Retina (tissue), 1 donor: ENCODE data around the gene ULBP1.
"Not testable (repeated sequence)": the region's sequence is repeated elsewhere in the genome, so short reads cannot be mapped to it uniquely, and the experiment has no call there.

Experiments
- DNase-seq: peaks from one replicate; pipeline ENCODE4 v3.0.0-alpha.2; 2016

ULBP1 gene

DNA sequence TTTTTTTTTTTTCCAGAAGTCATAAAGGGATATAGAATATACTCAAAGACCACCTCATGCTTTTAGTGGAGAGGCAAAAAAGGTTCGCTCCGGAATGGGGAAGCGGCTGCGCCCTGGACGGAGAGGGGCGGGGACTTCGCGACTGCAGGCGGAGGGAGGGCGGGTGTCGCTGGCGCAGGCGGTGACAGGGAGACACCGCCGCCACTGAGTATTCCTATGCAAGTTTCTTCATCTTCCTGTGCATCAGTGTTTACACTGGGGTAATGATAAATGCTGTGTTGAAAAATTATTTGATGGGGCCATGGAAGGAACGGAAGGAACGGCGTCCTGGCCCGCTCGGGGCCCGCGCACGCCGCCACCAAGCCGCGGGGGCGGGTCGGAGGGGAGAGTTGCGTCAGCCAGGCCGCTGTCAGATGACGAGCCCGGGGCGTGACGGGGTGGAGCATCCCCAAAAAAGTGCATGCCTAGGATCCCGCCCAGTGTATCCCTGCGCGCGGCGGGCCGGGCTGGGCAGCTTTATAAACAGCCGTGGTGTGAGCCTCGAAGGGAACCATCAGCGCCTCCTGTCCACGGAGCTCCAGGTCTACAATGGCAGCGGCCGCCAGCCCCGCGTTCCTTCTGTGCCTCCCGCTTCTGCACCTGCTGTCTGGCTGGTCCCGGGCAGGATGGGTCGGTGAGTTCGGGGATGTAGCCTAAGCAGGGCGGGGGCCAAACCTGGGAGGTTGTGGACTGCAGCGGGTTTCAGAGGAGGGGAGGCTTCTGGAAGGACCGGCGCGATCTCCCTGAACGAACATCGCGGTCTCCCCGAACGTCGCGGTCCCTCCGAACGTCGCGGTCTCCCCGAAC lies at the start of gene ULBP1:
Gene ULBP1, plus strand, starts transcription at position 482 of the 846 bp plus-strand sequence. Its CDS starts 107 bp downstream, at position 589.
- DNase-seq = peak; percentile 90

GRCh38 chr6:149915970-149916865 lies 47.5 kb upstream of the ULBP1 start:
- DNase-seq = no peak

DNA sequence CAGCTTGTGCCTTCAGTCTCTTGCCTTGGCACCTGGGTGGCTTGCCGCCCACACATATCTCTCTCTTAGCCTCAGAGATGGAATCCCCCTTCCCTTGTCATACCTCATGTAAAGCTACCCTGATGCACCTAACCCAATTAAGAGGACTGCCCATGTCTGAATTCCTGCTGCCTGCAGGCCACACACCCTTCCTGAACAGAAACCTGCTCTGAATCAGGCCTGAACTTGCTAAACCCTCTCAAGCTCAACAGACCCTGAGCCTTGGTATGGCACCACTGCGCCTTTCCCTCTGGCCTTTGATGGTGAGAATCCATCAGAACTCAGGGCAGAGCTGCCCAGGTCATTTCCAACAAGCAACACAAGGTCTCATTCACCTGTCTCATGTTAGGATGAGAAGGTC lies 46.1 kb upstream of the ULBP1 start:
- DNase-seq = no peak

- DNase-seq = no peak
These were observed 45.4 kb upstream of the ULBP1 start for GRCh38 chr6:149918151-149918905.

DNA sequence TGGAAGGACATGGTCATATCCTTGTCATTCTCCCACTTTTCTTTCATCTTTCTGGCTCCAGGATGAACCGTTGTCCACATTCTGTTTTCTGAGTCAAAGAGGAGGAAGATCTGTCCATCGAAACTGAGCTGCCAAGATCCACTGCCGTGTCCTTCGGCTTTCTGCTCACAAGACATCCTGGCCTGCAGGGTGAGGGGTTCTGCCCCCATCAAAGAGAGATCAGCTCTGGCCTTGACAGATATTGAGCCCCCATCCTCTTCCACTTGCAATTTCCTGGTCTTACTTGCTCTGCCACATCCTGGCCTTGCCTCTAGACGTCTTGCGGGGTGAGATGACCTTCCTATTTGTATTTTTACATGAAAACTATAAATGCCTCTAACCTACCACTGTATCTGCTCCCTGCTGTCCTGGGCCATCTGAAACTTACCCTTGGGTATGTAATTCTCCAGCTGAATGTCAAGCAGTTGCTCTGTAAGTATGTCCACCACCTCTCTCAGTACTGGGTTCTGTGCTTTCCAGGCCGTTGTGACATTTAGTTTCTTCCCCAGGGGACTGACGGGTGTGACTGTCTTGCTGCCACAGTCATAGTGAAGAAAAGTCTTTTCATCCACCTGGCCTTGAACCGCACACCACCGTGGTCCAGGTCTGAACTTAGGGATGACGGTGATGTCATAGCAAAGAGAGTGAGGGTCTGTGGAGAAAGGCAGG lies 44.5 kb upstream of the ULBP1 start:
- not testable (repeated sequence) for DNase-seq

DNA sequence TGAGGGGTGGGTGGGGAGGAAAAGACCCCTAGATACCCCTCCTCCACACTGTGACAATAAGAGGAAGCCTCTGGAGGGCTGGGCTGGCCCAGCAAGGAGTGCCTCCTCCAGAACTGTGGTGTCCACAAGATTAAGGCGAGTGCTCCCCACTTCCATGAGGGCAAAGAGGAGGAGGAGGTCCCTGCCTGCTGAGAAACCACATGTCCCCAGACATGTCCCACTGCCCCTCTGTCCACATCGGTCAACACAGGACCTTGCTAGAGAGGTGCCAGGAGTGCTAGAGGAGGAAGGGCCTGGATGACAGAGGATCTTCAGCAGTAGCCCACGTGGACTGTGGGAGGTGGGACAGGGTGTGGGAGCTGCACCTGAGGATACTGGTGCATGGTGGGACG lies 43.9 kb upstream of the ULBP1 start:
- no peak for DNase-seq

- DNase-seq = no peak
These were observed 42.4 kb upstream of the ULBP1 start for GRCh38 chr6:149921361-149921760.

- DNase-seq = not testable (repeated sequence)
These were observed 41.7 kb upstream of the ULBP1 start for GRCh38 chr6:149922091-149922490.

GRCh38 chr6:149922642-149923326 lies 41.0 kb upstream of the ULBP1 start, which contains the start of gene RAET1G:
Gene RAET1G (minus strand): TSS chr6:149923121. CDS start chr6:149923010, 111 bp downstream.
- DNase-seq = peak; percentile 87

- DNase-seq = no peak
These were observed 40.3 kb upstream of the ULBP1 start for GRCh38 chr6:149923327-149923986.

DNA sequence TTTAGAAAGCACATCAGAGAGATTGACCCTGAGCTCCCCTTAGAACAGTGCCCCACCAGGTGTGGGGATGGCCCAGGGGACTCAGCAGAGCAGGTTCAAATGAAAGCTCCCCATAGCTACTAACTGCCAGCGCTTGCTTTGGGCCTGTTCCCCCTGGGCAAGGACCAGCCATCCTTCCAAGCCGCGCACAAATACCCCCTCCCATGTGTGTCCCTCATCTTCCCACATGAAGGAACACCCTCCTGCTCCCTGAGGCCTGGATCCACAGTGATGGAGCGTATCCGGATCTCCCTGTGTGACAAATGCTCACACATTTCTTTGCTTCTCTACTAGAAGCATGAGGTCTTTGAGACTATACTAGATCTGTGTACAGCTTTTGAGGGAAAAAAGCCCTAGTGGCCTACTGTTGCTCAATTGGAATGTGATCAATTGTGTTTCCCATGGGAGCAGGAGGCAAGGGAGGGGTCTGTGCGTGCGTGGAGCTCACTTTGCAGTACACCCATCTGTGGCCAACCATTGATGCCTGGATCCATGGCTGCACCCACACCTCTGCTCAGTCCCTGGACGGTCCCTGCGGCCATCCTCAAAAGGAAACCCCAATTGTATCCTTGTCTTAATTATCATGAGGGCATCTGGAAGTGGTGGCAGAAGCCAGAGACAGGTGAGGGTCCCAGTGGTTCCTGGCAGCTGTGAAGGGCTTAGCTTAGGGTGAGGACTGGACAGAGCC lies 39.4 kb upstream of the ULBP1 start:
- DNase-seq = no peak

DNA sequence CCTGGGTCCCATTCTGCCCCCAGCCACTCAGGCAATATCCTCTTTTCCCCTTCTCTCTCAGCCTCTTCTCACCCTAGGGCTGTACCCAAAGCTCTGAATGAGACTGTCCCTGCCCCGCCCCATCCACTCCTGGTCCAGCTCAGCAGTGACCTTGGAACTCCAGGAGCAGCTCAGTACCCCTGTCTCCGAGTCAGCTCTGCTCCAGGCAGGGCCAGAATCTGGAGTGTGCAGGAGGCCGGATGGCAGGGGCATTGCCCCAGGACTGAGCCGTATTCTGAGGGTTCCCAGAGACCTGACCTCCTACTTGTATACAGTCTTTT lies 38.9 kb upstream of the ULBP1 start:
- no peak for DNase-seq

GRCh38 chr6:149925253-149925973 lies 38.3 kb upstream of the ULBP1 start:
- peak; percentile 65 for DNase-seq

DNA sequence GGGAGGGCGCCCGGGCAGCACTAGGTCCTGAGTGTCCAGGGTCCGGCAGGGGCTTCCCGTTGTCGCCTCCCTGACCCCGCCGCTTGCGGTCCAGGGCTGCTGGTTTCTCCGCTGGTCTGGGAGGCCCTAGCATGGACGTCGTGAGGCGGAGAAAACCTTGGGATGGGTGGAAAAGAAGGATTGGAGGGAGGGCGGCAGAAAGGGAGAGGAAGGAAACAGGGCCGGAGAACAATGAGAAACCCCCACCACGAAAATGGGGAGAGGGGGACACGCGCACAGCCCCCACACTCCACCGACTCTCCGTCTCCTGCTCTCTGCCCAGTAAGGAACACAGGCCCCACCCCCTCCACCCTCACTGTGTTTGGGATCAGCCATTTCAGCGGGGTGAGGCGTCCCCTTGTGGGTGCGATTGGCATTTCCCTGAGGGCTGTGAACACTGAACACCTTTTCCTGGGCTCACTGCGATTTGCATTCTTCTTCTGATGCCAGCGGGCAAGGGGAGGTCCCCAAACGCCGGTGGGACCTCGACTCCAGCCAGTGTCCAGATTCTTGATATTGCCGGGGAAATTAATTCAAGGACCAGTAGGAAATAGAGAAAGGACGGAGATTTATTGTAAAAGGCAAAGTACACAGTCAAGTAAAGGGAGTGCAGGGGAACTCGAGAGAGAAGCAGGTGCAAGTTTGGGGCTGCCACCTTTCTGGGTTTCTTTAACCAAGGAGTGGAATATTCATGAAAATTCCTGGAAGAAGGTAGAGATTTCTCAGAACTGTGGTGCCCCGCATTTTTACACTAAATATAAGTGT lies 37.6 kb upstream of the ULBP1 start:
- DNase-seq = peak; percentile 85

GRCh38 chr6:149927025-149927424 lies 36.7 kb upstream of the ULBP1 start:
- DNase-seq = not testable (repeated sequence)

- no peak for DNase-seq
These were observed 34.3 kb upstream of the ULBP1 start for GRCh38 chr6:149929422-149929821.

DNA sequence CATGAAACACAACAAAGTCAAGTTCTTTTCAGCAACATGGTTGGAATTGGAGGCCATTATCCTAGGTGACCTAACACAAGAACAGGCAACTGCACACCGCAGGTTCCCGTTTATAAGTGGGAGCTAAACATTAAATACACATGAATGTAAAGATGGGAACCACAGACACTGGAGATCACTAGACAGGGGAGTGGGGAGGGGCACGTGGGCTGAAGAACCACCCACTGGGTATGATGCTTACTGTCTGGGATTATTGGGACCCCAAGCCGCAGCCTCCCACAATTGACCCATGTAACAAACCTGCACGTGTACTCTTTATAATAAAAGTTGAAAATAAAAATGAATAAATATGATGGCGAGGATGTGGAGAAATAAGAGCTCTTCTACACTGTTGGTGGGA lies 32.2 kb upstream of the ULBP1 start:
- DNase-seq = no peak

- DNase-seq = no peak
These were observed 30.7 kb upstream of the ULBP1 start for GRCh38 chr6:149933036-149933435.

GRCh38 chr6:149933461-149933860 lies 30.3 kb upstream of the ULBP1 start:
- no peak for DNase-seq
